ENCODE data around the gene BCL11B.

Gene BCL11B

DNA sequence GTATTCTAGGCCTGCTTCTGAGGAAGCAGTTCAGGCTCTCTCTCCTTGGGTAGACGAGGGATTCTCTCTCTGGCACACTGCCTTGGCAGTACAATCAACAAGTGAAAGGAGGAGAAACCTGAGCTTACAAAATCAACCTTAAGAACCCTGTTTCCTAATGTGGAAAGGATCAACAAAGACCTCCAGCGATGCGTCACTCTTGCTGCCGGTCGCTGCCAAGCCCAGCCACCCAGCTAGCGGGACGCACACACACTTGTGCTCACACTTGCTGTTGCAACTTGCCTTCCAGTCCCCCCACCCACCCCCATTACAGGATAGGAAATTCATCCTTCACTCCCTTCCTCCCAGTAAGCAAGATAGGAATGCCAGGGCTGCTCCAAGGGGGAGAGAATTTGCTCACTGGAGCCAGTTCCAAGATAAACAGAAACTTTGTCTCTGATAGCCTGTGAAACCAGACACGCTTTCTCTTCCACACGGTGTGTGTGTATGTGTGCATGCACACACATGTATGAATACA lies 144.3 kb downstream of the BCL11B start:
- TF ChIP-seq GATA2 (IDR thresholded peaks at IDR 0.05; ENCODE audit: low read depth, low read length), result no peak
- no peak for TF ChIP-seq GATA3 (IDR thresholded peaks at IDR 0.05; ENCODE audit: low read depth, low read length)

- no peak for TF ChIP-seq GATA2 (IDR thresholded peaks at IDR 0.05; ENCODE audit: low read depth, low read length)
- no peak for TF ChIP-seq GATA3 (IDR thresholded peaks at IDR 0.05; ENCODE audit: low read depth, low read length)
Measured at GRCh38 chr14:99125616-99126431, 146.2 kb downstream of the BCL11B start.

DNA sequence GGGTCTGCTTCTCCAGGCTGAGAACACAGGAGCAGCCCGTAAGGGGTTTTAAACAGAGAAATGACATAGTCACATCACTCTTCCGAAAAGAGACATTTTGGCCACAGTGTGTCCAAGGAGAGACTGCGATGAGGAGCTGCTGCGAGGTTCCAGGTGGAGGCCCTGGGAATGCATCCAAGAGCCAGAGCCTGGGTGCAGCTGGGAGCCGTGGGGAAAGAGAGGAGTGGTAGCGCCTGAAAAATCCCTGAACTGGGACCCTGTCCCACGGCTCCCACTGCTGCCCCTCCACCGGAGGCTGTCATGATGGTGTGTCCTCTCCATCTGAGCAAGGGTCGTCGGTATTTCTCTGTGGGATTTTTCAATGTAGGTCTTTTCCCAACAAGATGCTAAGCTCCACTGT lies 146.9 kb downstream of the BCL11B start:
- TF ChIP-seq GATA3 (IDR thresholded peaks at IDR 0.05; ENCODE audit: low read depth, low read length) (no peak), GATA2 (IDR thresholded peaks at IDR 0.05; ENCODE audit: low read depth, low read length) (no peak)

DNA sequence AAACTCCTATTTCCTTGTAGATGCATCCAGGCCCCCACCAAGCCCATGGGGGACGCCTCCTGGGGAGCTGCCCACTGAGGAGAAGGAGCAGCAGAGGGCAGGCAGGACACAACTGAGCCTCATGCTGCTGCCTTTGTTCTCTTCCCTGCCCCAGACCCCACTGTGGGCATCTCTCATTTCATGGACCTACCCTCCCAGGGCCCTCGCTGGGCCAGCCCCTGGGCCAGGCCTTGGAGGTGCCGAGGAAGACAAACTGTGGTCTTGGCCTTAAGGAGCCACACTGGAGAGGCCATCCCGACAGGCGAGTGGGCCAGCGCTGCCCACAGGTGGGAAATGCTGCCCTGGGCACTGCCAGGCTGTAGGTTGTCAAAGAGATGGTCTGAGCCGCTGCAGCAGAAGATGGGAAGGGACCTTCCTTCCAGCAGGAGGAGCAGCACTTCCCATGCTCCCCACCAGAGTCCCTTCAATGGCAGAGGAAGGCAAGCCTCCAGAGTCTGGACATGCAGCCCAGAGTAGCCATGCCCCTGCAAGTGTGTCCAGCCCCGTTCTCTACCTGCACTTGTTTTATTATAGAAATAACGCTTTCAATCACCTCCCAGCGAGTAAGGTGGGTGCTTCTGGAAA lies 147.4 kb downstream of the BCL11B start:
- TF ChIP-seq GATA3 (IDR thresholded peaks at IDR 0.05; ENCODE audit: low read depth, low read length) (no peak), GATA2 (IDR thresholded peaks at IDR 0.05; ENCODE audit: low read depth, low read length) (no peak)

DNA sequence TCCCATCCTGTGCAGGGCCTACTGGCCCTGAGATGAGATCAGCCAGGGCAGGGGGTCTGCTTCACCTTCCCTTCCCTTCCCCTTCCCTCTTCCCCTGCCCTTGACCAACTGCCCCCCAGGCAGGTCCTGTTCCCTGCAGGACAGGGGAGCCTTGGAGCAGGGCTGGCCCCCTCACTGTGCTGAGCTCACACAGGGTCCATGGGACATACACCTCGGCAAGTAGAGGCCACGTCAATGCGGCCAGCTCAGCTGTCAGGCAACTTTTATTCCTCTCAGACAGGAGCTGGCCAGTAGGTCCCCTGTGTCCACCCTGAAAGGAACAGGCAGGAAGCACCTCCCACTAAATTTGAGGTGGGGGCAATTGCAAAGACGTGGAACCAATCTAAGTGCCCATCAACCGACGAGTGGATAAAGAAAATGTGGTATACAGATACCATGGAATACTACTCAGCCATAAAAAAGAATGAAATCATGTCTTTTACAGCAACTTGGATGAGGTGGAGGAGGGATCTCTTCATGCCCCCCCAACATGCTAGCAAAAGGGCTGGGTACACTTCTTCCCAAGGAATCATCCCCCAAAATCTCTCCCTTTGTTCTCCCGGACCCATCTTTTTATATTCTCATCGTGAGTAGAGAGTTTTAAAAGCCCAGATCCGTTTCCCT lies 148.7 kb downstream of the BCL11B start:
- TF ChIP-seq GATA2 (IDR thresholded peaks at IDR 0.05; ENCODE audit: low read depth, low read length), result no peak
- TF ChIP-seq GATA3 (IDR thresholded peaks at IDR 0.05; ENCODE audit: low read depth, low read length), result no peak

DNA sequence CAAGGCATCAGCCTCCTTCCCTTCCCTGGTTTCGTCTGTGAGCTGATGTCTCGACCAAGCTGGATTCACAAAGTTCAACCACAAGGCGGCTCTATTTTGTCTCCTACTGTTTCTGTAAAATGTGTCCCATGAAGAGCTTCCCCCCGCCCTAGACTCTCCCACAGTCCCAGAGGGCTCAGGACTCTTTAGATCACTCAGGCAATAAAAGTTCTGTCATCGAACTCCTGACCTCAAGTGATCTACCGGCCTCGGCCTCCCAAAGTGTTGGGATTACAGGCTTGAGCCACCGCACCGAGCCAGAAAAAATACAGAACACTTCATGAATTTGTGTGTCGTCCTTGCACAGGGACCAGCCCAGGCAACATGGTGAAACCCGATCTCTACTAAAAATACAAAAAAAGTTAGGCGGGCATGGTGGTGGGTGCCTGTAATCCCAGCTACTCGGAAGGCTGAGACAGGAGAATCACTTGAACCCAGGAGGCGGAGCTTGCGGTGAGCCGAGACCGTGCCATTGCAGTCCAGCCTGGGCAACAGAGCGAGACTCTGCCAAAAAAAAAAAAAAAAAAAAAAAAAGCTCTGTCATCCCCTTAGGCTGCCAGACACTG lies 149.4 kb downstream of the BCL11B start:
- TF ChIP-seq GATA3 (IDR thresholded peaks at IDR 0.05; ENCODE audit: low read depth, low read length), result no peak
- TF ChIP-seq GATA2 (IDR thresholded peaks at IDR 0.05; ENCODE audit: low read depth, low read length), result no peak

GRCh38 chr14:99121319-99121875 lies 150.6 kb downstream of the BCL11B start:
- TF ChIP-seq GATA3 (IDR thresholded peaks at IDR 0.05; ENCODE audit: low read depth, low read length) (no peak), GATA2 (IDR thresholded peaks at IDR 0.05; ENCODE audit: low read depth, low read length) (no peak)

- TF ChIP-seq GATA3 (IDR thresholded peaks at IDR 0.05; ENCODE audit: low read depth, low read length) (no peak), GATA2 (IDR thresholded peaks at IDR 0.05; ENCODE audit: low read depth, low read length) (no peak)
Measured at GRCh38 chr14:99120526-99121318, 151.3 kb downstream of the BCL11B start.

- TF ChIP-seq GATA3 (IDR thresholded peaks at IDR 0.05; ENCODE audit: low read depth, low read length) (no peak), GATA2 (IDR thresholded peaks at IDR 0.05; ENCODE audit: low read depth, low read length) (no peak)
Measured at GRCh38 chr14:99119554-99120525, 152.2 kb downstream of the BCL11B start.

Data from SH-SY5Y (cell line).